HEK293 (cell line): Measurements from ENCODE around the gene MMADHC.

Experiments used
- BCL11A ChIP-seq: fragments of 450-650 bp; formaldehyde crosslinking; IDR thresholded peaks from 2 replicates; pipeline ENCODE4 v1.5.1; 2016; ENCODE audit warnings: low read depth, missing biosample characterization, missing genetic modification characterization
- GLI4 ChIP-seq: fragments of 450-650 bp; formaldehyde crosslinking; IDR thresholded peaks from 2 replicates; pipeline ENCODE4 v1.5.1; 2016; ENCODE audit warnings: missing biosample characterization, missing genetic modification characterization
- HOXA7 ChIP-seq: sonication (generic); formaldehyde crosslinking; IDR thresholded peaks from 2 replicates; pipeline ENCODE4 v1.8.1; 2022; ENCODE audit warnings: missing genetic modification reagents, borderline replicate concordance
- KLF7 ChIP-seq: fragments of 450-650 bp; formaldehyde crosslinking; IDR thresholded peaks from 2 replicates; pipeline ENCODE4 v1.5.1; 2016; ENCODE audit warnings: missing biosample characterization, missing genetic modification characterization, borderline replicate concordance
- SCRT1 ChIP-seq: fragments of 450-650 bp; formaldehyde crosslinking; IDR thresholded peaks from 2 replicates; pipeline ENCODE4 v1.5.1; 2016; ENCODE audit warnings: missing biosample characterization, missing genetic modification characterization, borderline replicate concordance
- SP3 ChIP-seq: fragments of 450-650 bp; formaldehyde crosslinking; IDR thresholded peaks from 2 replicates; pipeline ENCODE4 v1.5.1; 2016; ENCODE audit warnings: missing biosample characterization, missing genetic modification characterization
- SP7 ChIP-seq: fragments of 450-650 bp; formaldehyde crosslinking; IDR thresholded peaks from 2 replicates; pipeline ENCODE4 v1.5.1; 2016; ENCODE audit warnings: missing biosample characterization, missing genetic modification characterization
- ZBTB1 ChIP-seq: fragments of 450-650 bp; formaldehyde crosslinking; IDR thresholded peaks from 2 replicates; pipeline ENCODE4 v1.5.1; 2016; ENCODE audit warnings: missing biosample characterization, missing genetic modification characterization
- ZIC2 ChIP-seq: fragments of 450-650 bp; formaldehyde crosslinking; IDR thresholded peaks from 2 replicates; pipeline ENCODE4 v1.5.1; 2016; ENCODE audit warnings: missing biosample characterization, missing genetic modification characterization
- ZNF169 ChIP-seq: fragments of 450-650 bp; formaldehyde crosslinking; IDR thresholded peaks from 2 replicates; pipeline ENCODE4 v1.5.1; 2016; ENCODE audit warnings: missing biosample characterization, missing genetic modification characterization
- ZNF174 ChIP-seq: fragments of 450-650 bp; formaldehyde crosslinking; IDR thresholded peaks from 2 replicates; pipeline ENCODE4 v1.5.0; 2017; ENCODE audit warnings: missing biosample characterization, mild to moderate bottlenecking, missing genetic modification characterization
- ZNF184 ChIP-seq: fragments of 450-650 bp; IDR thresholded peaks from 2 replicates; pipeline ENCODE4 v1.5.1; 2018; ENCODE audit warnings: missing biosample characterization, mild to moderate bottlenecking, missing genetic modification characterization
- ZNF19 ChIP-seq: fragments of 450-650 bp; formaldehyde crosslinking; IDR thresholded peaks from 2 replicates; pipeline ENCODE4; 2016; ENCODE audit warnings: missing biosample characterization, missing genetic modification characterization, low read depth
- ZNF394 ChIP-seq: fragments of 450-650 bp; formaldehyde crosslinking; IDR thresholded peaks from 2 replicates; pipeline ENCODE4 v1.5.1; 2016; ENCODE audit warnings: missing biosample characterization, missing genetic modification characterization, mild to moderate bottlenecking, moderate library complexity, borderline replicate concordance
- ZNF426 ChIP-seq: fragments of 450-650 bp; formaldehyde crosslinking; IDR thresholded peaks from 2 replicates; pipeline ENCODE4 v1.5.1; 2017; ENCODE audit warnings: missing biosample characterization, missing genetic modification characterization, mild to moderate bottlenecking, inconsistent platforms, moderate library complexity
- ZNF560 ChIP-seq: fragments of 450-650 bp; formaldehyde crosslinking; IDR thresholded peaks from 2 replicates; pipeline ENCODE4 v1.5.1; 2017; ENCODE audit warnings: missing biosample characterization, missing genetic modification characterization, borderline replicate concordance
- ZNF621 ChIP-seq: fragments of 450-650 bp; formaldehyde crosslinking; IDR thresholded peaks from 2 replicates; pipeline ENCODE4 v1.5.1; 2017; ENCODE audit warnings: missing biosample characterization, missing genetic modification characterization
- ZNF624 ChIP-seq: fragments of 450-650 bp; formaldehyde crosslinking; IDR thresholded peaks from 2 replicates; pipeline ENCODE4 v1.5.1; 2017; ENCODE audit warnings: missing biosample characterization, missing genetic modification characterization
- ZNF664 ChIP-seq: fragments of 450-650 bp; formaldehyde crosslinking; IDR thresholded peaks from 2 replicates; pipeline ENCODE4 v1.5.1; 2016; ENCODE audit warnings: missing biosample characterization, missing genetic modification characterization
- ZNF777 ChIP-seq: fragments of 450-650 bp; formaldehyde crosslinking; IDR thresholded peaks from 2 replicates; pipeline ENCODE4 v1.5.1; 2017; ENCODE audit warnings: missing biosample characterization, missing genetic modification characterization, borderline replicate concordance
- TF ChIP-seq, protein P1 (sequence below): fragments of 450-650 bp; IDR thresholded peaks from 2 replicates; pipeline ENCODE4 v1.5.1; 2018; ENCODE audit warnings: missing biosample characterization, mild to moderate bottlenecking, missing genetic modification characterization
- TF ChIP-seq, protein P2 (sequence below): fragments of 450-650 bp; formaldehyde crosslinking; IDR thresholded peaks from 2 replicates; pipeline ENCODE4 v1.5.1; 2016; ENCODE audit warnings: missing biosample characterization, missing genetic modification characterization
- TF ChIP-seq, protein P3 (sequence below): fragments of 450-650 bp; formaldehyde crosslinking; IDR thresholded peaks from 2 replicates; pipeline ENCODE4 v1.5.1; 2017; ENCODE audit warnings: missing biosample characterization, missing genetic modification characterization
- TF ChIP-seq, protein P4 (sequence below): fragments of 450-650 bp; formaldehyde crosslinking; IDR thresholded peaks from 2 replicates; pipeline ENCODE4 v1.5.1; 2016; ENCODE audit warnings: missing biosample characterization, missing genetic modification characterization
- TF ChIP-seq, protein P5 (sequence below): fragments of 450-650 bp; formaldehyde crosslinking; IDR thresholded peaks from 2 replicates; pipeline ENCODE4 v1.5.0; 2017; ENCODE audit warnings: missing biosample characterization, missing genetic modification characterization, borderline replicate concordance
- TF ChIP-seq, protein P6 (sequence below): sonication (generic); formaldehyde crosslinking; IDR thresholded peaks from 2 replicates; pipeline ENCODE4 v1.8.1; 2022; ENCODE audit warnings: mild to moderate bottlenecking, moderate library complexity, missing genetic modification reagents
- TF ChIP-seq, protein P7 (sequence below): fragments of 450-650 bp; formaldehyde crosslinking; IDR thresholded peaks from 2 replicates; pipeline ENCODE4 v1.5.1; 2016; ENCODE audit warnings: missing biosample characterization, missing genetic modification characterization, low read depth
- TF ChIP-seq, protein P8 (sequence below): fragments of 450-650 bp; formaldehyde crosslinking; IDR thresholded peaks from 2 replicates; pipeline ENCODE4 v1.5.1; 2016; ENCODE audit warnings: missing biosample characterization, missing genetic modification characterization

MMADHC gene

DNA sequence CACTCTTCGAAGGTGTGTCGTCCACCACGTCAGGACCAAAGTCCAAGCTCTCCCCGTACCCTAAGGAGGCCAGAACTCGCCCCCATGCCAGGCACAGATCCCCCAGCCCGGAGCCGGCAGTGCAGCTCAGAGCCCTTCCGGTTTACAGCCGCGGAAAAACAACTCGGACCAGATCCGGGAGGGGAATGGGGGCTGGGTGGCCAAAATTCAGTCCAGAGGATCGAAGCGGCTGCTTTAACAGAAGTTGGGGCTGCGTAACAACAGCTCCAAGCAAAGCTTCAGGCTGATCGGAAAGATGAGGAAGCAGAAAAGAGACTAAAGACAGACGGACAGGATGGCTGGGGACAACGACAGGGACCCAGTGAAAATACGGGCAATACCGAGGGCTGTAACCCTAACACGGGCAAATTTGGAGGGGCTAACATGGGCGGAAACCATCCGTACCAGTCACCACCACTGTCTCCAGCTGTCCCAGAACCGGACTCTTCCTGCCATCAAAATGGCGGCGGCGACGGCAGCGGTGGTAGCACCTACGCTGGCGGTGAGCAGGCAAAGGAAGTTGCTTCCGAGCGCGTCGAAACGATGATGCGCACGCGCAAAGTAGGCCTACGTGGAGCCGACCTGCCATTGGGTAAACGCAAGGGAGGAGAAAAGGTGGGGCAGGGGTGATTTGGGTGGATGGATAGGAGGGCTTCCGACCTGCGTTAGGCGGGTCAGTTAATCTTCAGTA lies at the start of gene MMADHC (continued):
- TF ChIP-seq, protein P1, sequence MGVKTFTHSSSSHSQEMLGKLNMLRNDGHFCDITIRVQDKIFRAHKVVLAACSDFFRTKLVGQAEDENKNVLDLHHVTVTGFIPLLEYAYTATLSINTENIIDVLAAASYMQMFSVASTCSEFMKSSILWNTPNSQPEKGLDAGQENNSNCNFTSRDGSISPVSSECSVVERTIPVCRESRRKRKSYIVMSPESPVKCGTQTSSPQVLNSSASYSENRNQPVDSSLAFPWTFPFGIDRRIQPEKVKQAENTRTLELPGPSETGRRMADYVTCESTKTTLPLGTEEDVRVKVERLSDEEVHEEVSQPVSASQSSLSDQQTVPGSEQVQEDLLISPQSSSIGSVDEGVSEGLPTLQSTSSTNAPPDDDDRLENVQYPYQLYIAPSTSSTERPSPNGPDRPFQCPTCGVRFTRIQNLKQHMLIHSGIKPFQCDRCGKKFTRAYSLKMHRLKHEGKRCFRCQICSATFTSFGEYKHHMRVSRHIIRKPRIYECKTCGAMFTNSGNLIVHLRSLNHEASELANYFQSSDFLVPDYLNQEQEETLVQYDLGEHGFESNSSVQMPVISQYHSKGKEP (tag by site-specific recombination): no peak
- TF ChIP-seq ZNF664 (tag by site-specific recombination) (no peak), ZNF19 (tag by site-specific recombination) (no peak), ZNF184 (tag by site-specific recombination) (no peak), ZNF169 (tag by site-specific recombination) (no peak), SP3 (peak; percentile 85), ZBTB1 (tag by site-specific recombination) (no peak), KLF7 (tag by site-specific recombination) (no peak), ZNF174 (tag by site-specific recombination) (no peak), GLI4 (tag by site-specific recombination) (no peak), ZNF426 (tag by site-specific recombination) (no peak), ZIC2 (no peak), ZNF777 (tag by site-specific recombination) (no peak), BCL11A (tag by site-specific recombination) (no peak), HOXA7 (CRISPR knock-in tag) (no peak), ZNF621 (tag by site-specific recombination) (no peak), ZNF560 (tag by site-specific recombination) (no peak), ZNF624 (tag by site-specific recombination) (no peak), ZNF394 (peak; percentile 38; the same call in 1 of the 2 replicates), SCRT1 (no peak), SP7 (tag by site-specific recombination) (no peak; the same call in none of the 2 replicates)
- TF ChIP-seq, protein P2, sequence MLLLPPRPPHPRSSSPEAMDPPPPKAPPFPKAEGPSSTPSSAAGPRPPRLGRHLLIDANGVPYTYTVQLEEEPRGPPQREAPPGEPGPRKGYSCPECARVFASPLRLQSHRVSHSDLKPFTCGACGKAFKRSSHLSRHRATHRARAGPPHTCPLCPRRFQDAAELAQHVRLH (tag by site-specific recombination): peak; percentile 73
- TF ChIP-seq, protein P3, sequence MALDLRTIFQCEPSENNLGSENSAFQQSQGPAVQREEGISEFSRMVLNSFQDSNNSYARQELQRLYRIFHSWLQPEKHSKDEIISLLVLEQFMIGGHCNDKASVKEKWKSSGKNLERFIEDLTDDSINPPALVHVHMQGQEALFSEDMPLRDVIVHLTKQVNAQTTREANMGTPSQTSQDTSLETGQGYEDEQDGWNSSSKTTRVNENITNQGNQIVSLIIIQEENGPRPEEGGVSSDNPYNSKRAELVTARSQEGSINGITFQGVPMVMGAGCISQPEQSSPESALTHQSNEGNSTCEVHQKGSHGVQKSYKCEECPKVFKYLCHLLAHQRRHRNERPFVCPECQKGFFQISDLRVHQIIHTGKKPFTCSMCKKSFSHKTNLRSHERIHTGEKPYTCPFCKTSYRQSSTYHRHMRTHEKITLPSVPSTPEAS (tag by site-specific recombination): no peak
- TF ChIP-seq, protein P4, sequence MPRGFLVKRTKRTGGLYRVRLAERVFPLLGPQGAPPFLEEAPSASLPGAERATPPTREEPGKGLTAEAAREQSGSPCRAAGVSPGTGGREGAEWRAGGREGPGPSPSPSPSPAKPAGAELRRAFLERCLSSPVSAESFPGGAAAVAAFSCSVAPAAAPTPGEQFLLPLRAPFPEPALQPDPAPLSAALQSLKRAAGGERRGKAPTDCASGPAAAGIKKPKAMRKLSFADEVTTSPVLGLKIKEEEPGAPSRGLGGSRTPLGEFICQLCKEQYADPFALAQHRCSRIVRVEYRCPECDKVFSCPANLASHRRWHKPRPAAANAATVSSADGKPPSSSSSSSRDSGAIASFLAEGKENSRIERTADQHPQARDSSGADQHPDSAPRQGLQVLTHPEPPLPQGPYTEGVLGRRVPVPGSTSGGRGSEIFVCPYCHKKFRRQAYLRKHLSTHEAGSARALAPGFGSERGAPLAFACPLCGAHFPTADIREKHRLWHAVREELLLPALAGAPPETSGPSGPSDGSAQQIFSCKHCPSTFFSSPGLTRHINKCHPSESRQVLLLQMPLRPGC (tag by site-specific recombination): no peak
- TF ChIP-seq, protein P5, sequence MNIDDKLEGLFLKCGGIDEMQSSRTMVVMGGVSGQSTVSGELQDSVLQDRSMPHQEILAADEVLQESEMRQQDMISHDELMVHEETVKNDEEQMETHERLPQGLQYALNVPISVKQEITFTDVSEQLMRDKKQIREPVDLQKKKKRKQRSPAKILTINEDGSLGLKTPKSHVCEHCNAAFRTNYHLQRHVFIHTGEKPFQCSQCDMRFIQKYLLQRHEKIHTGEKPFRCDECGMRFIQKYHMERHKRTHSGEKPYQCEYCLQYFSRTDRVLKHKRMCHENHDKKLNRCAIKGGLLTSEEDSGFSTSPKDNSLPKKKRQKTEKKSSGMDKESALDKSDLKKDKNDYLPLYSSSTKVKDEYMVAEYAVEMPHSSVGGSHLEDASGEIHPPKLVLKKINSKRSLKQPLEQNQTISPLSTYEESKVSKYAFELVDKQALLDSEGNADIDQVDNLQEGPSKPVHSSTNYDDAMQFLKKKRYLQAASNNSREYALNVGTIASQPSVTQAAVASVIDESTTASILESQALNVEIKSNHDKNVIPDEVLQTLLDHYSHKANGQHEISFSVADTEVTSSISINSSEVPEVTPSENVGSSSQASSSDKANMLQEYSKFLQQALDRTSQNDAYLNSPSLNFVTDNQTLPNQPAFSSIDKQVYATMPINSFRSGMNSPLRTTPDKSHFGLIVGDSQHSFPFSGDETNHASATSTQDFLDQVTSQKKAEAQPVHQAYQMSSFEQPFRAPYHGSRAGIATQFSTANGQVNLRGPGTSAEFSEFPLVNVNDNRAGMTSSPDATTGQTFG (tag by site-specific recombination): no peak
- TF ChIP-seq, protein P6, sequence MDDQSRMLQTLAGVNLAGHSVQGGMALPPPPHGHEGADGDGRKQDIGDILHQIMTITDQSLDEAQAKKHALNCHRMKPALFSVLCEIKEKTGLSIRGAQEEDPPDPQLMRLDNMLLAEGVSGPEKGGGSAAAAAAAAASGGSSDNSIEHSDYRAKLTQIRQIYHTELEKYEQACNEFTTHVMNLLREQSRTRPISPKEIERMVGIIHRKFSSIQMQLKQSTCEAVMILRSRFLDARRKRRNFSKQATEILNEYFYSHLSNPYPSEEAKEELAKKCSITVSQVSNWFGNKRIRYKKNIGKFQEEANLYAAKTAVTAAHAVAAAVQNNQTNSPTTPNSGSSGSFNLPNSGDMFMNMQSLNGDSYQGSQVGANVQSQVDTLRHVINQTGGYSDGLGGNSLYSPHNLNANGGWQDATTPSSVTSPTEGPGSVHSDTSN: peak; percentile 81; the same call in 1 of the 2 replicates
- TF ChIP-seq, protein P7, sequence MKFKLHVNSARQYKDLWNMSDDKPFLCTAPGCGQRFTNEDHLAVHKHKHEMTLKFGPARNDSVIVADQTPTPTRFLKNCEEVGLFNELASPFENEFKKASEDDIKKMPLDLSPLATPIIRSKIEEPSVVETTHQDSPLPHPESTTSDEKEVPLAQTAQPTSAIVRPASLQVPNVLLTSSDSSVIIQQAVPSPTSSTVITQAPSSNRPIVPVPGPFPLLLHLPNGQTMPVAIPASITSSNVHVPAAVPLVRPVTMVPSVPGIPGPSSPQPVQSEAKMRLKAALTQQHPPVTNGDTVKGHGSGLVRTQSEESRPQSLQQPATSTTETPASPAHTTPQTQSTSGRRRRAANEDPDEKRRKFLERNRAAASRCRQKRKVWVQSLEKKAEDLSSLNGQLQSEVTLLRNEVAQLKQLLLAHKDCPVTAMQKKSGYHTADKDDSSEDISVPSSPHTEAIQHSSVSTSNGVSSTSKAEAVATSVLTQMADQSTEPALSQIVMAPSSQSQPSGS (tag by site-specific recombination): no peak
- TF ChIP-seq, protein P8, sequence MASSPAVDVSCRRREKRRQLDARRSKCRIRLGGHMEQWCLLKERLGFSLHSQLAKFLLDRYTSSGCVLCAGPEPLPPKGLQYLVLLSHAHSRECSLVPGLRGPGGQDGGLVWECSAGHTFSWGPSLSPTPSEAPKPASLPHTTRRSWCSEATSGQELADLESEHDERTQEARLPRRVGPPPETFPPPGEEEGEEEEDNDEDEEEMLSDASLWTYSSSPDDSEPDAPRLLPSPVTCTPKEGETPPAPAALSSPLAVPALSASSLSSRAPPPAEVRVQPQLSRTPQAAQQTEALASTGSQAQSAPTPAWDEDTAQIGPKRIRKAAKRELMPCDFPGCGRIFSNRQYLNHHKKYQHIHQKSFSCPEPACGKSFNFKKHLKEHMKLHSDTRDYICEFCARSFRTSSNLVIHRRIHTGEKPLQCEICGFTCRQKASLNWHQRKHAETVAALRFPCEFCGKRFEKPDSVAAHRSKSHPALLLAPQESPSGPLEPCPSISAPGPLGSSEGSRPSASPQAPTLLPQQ (tag by site-specific recombination): 0 out of 2 replicates have a peak, but pooled peaks have one; percentile 22
